ENCODE data around the gene SGCA. TPM values are rescaled to one million over a fixed set of nuclear protein-coding genes. Genes with fewer than 3 reads are reported as not detected.

The SGCA gene
- total and polyA plus RNA-seq, 2 of the 13 experiments (the other 11 are each of a cell fraction or from before 2014, with no cell fraction given): not detected

GRCh38 chr17:50177983-50178834, 12.4 kb downstream of the SGCA start (continued):
- TF ChIP-seq AFF4 (CRISPR knock-in tag; IDR thresholded peaks at IDR 0.05): no peak
- no peak for TF ChIP-seq SNAPC5 (CRISPR knock-in tag; IDR thresholded peaks at IDR 0.05; ENCODE audit: borderline replicate concordance)
- TF ChIP-seq DMAP1 (CRISPR knock-in tag; IDR thresholded peaks at IDR 0.05): peak; percentile 81
- TF ChIP-seq KDM2A (CRISPR knock-in tag; IDR thresholded peaks at IDR 0.05; ENCODE audit: borderline replicate concordance, low read depth): peak; percentile 56; the same call in 1 of the 2 replicates
- peak; percentile 63 for TF ChIP-seq BORCS8-MEF2B (CRISPR knock-in tag; IDR thresholded peaks at IDR 0.05)
- no peak for TF ChIP-seq NFYB (CRISPR knock-in tag; IDR thresholded peaks at IDR 0.05)
- TF ChIP-seq ZNF784 (CRISPR knock-in tag; IDR thresholded peaks at IDR 0.05; ENCODE audit: borderline replicate concordance): peak; percentile 90; the same call in 1 of the 2 replicates
- 0 out of 2 replicates have a peak, but pooled peaks have one; percentile 17 for TF ChIP-seq JUN (CRISPR knock-in tag; IDR thresholded peaks at IDR 0.05)
- TF ChIP-seq ZNF691 (CRISPR knock-in tag; IDR thresholded peaks at IDR 0.05; ENCODE audit: borderline replicate concordance, low read depth): peak; percentile 19; the same call in 1 of the 2 replicates
- TF ChIP-seq ZNF724P (CRISPR knock-in tag; IDR thresholded peaks at IDR 0.05; ENCODE audit: borderline replicate concordance): no peak
- TF ChIP-seq ZNF792 (CRISPR knock-in tag; IDR thresholded peaks at IDR 0.05): peak; percentile 79; the same call in 1 of the 2 replicates
- 0 out of 2 replicates have a peak, but pooled peaks have one; percentile 27 for TF ChIP-seq ZNF737 (CRISPR knock-in tag; IDR thresholded peaks at IDR 0.05; ENCODE audit: borderline replicate concordance)
- peak; percentile 66; the same call in 1 of the 2 replicates for TF ChIP-seq MTERF4 (CRISPR knock-in tag; IDR thresholded peaks at IDR 0.05)
- peak; percentile 58 for TF ChIP-seq STAG1 (CRISPR knock-in tag; IDR thresholded peaks at IDR 0.05)
- TF ChIP-seq BCLAF1 (IDR thresholded peaks at IDR 0.05): no peak
- no peak for TF ChIP-seq FIP1L1 (IDR thresholded peaks at IDR 0.05; ENCODE audit: borderline replicate concordance, insufficient read depth, low read depth, low read length)
- peak; percentile 73; the same call in 1 of the 2 replicates for TF ChIP-seq KLF6 (CRISPR knock-in tag; IDR thresholded peaks at IDR 0.05)
- peak; percentile 48; the same call in 1 of the 2 replicates for TF ChIP-seq GZF1 (CRISPR knock-in tag; IDR thresholded peaks at IDR 0.05)
- no peak for TF ChIP-seq RFX5 (IDR thresholded peaks at IDR 0.05; ENCODE audit: low read depth, low read length)
